MG63 (cell line): ENCODE measurements around the gene NRP2. TPM values are rescaled to one million over a fixed set of nuclear protein-coding genes. Genes with fewer than 3 reads are reported as not detected.

ENCODE experiments used
- DNase-seq: peaks from one replicate; pipeline ENCODE4 v3.0.0-alpha.2; 2020
- H3K27me3 ChIP-seq: fragments of 250-450 bp; sonication (Bioruptor Pico); 2 replicates; pipeline ENCODE4 v1.5.1; 2020; ENCODE audit warnings: mild to moderate bottlenecking, moderate library complexity
- H3K36me3 ChIP-seq: fragments of 250-450 bp; sonication (Bioruptor Pico); 2 replicates; pipeline ENCODE4 v1.5.1; 2020; ENCODE audit warnings: mild to moderate bottlenecking, moderate library complexity
- H3K4me3 ChIP-seq: fragments of 250-450 bp; sonication (Bioruptor Pico); 2 replicates; pipeline ENCODE4 v1.5.1; 2020; ENCODE audit warnings: mild to moderate bottlenecking, moderate library complexity
- H3K9me3 ChIP-seq: fragments of 250-450 bp; sonication (Bioruptor Pico); 2 replicates; pipeline ENCODE4 v1.5.1; 2020; ENCODE audit warnings: mild to moderate bottlenecking, moderate library complexity
- total RNA-seq: library from RNA; depleted of rRNA; stranded (reverse); fragments of >200 nt; shearing (Covaris generic); gene quantifications from 2 replicates; pipeline ENCODE4 v1.2.3, GENCODE V29; 2014; ENCODE audit warnings: low replicate concordance

The NRP2 gene
- total RNA-seq, 1 experiment from 2014 or later, result 3.5 TPM

DNA sequence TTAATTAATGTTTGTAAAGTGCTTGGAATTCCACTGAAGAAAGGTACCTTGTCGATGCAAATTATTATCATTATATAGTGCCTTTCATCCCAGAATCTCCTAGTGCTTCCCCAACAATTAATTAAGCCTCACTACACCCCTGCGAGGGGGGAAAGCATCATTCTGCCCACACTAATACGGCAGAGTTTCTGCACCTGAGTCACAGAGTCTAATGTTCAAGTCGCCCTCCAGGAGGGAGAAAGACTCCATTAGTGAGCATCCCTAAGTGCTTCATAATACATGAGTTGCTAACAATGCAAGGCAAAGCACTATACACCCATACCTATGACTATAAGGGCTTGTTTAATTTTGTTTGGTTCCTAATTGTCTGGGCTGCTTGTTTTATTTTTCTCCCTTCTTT, 25.4 kb upstream of the NRP2 start:
- no peak for DNase-seq
- no peaks in the 10 kb centered on the region for H3K9me3 ChIP-seq
- no peaks in the 10 kb centered on the region for H3K36me3 ChIP-seq
- no peaks in the 10 kb centered on the region for H3K27me3 ChIP-seq
- H3K4me3 ChIP-seq, result no peak overlapping the region

DNA sequence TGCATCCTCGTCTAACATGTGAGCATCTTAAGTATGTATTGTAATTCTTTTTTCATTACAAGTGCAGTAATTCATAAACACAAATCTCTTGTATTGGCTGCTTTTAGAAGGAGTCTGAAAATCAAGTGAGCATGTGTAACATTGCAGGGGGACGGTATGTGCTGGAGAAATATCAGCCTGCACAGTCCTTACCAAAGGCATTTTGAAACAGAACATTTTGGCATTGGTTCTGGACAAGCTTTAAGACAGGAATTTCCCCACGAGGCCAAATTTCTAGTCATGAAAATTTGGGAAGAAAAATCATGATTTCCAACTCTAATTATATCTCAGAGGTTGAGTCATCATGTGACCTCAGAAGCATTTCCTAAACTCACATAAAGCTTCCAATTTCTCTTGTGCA, 24.7 kb upstream of the NRP2 start:
- no peak overlapping the region for H3K4me3 ChIP-seq
- H3K9me3 ChIP-seq, result no peaks in the 10 kb centered on the region
- no peaks in the 10 kb centered on the region for H3K27me3 ChIP-seq
- DNase-seq, result peak; percentile 27
- no peaks in the 10 kb centered on the region for H3K36me3 ChIP-seq

DNA sequence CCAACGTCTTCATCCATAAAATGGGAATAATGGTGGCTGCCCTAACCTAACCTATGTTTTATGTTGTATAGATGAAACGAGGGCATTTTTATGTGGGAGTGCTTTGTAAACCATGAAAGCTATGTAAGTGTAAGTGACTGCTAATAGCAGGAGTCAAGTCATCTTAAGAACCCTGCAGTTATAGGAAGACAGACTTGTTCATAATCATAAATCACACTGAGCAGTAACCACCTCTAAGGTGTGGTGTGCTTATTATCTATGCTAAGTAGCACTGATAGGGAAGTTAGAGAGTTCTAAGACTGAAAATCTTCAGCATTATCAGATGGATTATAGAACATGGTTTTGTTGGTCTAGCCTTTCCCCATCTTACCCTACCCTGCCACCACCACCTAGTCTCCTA, 24.2 kb upstream of the NRP2 start:
- Histone ChIP-seq H3K27me3 (no peaks in the 10 kb centered on the region), H3K9me3 (no peaks in the 10 kb centered on the region), H3K4me3 (no peak overlapping the region), H3K36me3 (no peaks in the 10 kb centered on the region)
- no peak for DNase-seq

GRCh38 chr2:205658572-205658971, 23.7 kb upstream of the NRP2 start:
- no peaks in the 10 kb centered on the region for H3K9me3 ChIP-seq
- H3K36me3 ChIP-seq, result no peaks in the 10 kb centered on the region
- no peak for DNase-seq
- no peak overlapping the region for H3K4me3 ChIP-seq
- H3K27me3 ChIP-seq, result no peaks in the 10 kb centered on the region

DNA sequence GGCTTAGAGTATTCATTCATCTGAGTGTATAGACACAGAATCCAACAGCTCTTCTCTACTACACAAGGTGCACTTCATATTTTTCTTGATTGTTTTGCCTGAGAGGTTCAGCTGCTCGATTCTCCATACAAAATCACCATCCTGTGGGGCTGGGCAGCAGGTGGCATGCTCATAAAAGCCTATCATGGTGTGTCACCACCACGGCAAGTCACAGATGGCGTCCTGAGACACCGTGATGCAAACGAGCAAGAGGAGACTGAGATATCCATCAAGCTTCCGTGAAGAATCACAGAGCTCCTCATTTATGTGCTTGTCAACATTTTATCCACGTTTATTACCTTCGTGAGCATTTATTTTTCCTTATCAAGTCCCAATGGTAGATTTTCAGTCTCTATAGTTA, 22.4 kb upstream of the NRP2 start:
- H3K36me3 ChIP-seq, result no peaks in the 10 kb centered on the region
- no peak for DNase-seq
- H3K9me3 ChIP-seq, result no peaks in the 10 kb centered on the region
- H3K4me3 ChIP-seq, result no peak overlapping the region
- H3K27me3 ChIP-seq, result no peaks in the 10 kb centered on the region

DNA sequence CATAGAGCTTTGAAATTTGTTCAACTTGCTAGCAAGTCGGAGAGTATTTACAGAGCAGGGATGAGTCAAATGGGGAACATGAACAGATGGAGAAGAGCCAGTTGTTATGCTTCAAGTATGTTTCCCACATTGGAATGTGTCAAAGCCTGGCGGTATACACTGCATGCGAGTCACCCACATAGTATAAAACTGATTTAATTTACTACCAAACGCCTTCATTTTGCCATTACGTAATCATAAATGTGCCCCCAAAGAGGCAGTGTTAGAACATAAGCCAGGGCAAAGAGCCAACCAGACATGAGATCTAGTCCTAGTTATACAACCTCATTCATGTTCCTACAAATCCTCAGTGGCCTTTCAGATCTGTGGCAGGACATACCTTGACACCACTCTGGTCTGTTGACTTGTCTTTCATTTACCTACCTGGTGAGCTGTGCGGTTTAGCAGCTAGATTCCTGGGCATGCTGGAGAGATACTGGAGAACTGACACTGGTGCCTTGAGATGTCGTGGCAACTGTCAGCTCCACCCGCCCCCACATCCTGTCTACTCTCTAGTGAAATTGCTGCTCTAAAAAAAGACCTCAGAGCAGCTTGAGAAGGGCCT, 21.7 kb upstream of the NRP2 start:
- Histone ChIP-seq H3K4me3 (no peak overlapping the region), H3K9me3 (no peaks in the 10 kb centered on the region), H3K36me3 (no peaks in the 10 kb centered on the region), H3K27me3 (no peaks in the 10 kb centered on the region)
- DNase-seq, result peak; percentile 74

- H3K4me3 ChIP-seq, result no peak overlapping the region
- no peak for DNase-seq
- no peaks in the 10 kb centered on the region for H3K27me3 ChIP-seq
- H3K36me3 ChIP-seq, result no peaks in the 10 kb centered on the region
- no peaks in the 10 kb centered on the region for H3K9me3 ChIP-seq
Measured at GRCh38 chr2:205661281-205661680, 21.0 kb upstream of the NRP2 start.

GRCh38 chr2:205662206-205662965, 19.9 kb upstream of the NRP2 start:
- Histone ChIP-seq H3K4me3 (no peak overlapping the region), H3K27me3 (no peaks in the 10 kb centered on the region), H3K36me3 (no peaks in the 10 kb centered on the region), H3K9me3 (no peaks in the 10 kb centered on the region)
- DNase-seq, result no peak

- H3K36me3 ChIP-seq, result no peaks in the 10 kb centered on the region
- no peak overlapping the region for H3K4me3 ChIP-seq
- no peak for DNase-seq
- H3K9me3 ChIP-seq, result no peaks in the 10 kb centered on the region
- no peaks in the 10 kb centered on the region for H3K27me3 ChIP-seq
Measured at GRCh38 chr2:205665791-205666190, 16.5 kb upstream of the NRP2 start.

DNA sequence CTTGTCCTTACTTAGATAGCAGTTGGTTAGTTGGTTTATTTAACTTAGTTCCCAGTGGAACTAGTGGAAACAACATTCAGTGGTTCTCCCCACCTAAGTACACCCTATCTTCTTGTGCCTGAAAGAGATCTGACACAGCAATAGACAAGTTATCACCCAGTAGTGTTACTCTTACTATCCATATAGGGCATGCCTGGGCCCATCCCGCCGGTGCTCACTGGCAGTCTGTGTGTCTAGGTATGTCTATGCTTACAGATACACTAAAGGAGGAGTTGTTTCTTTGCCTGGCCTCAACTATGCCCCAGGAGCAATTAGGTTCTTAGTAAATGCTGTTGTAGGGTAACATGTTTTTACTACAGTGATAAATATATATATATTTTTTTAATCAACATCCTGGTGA, 12.0 kb upstream of the NRP2 start:
- no peak for DNase-seq
- Histone ChIP-seq H3K36me3 (no peaks in the 10 kb centered on the region), H3K27me3 (no peaks in the 10 kb centered on the region), H3K4me3 (no peak overlapping the region), H3K9me3 (no peaks in the 10 kb centered on the region)

DNA sequence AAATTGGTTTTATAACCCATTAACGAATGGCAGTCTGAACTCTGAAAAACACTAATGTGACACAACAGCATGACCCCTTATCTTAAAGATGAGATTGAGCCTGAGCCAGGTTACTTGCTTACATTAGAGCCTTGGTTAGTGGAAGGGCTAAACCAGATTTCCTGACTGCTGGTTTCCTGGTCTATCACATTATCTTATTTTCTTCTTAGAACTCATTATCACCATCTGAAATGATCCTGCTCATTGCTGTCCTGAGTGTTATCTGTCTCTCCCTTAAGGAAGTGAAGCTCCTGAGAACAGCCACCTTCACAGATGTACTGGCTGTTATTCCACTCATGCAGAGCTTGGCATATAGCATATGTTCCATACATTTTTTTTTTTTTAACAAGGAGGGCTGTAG, 9.0 kb upstream of the NRP2 start:
- Histone ChIP-seq H3K36me3 (no peaks in the 10 kb centered on the region), H3K27me3 (no peaks in the 10 kb centered on the region), H3K4me3 (no peak overlapping the region), H3K9me3 (no peaks in the 10 kb centered on the region)
- DNase-seq, result no peak

GRCh38 chr2:205675861-205676516, 6.3 kb upstream of the NRP2 start:
- Histone ChIP-seq H3K4me3 (no peak overlapping the region), H3K27me3 (no peaks in the 10 kb centered on the region), H3K9me3 (no peaks in the 10 kb centered on the region), H3K36me3 (no peaks in the 10 kb centered on the region)
- DNase-seq, result no peak

DNA sequence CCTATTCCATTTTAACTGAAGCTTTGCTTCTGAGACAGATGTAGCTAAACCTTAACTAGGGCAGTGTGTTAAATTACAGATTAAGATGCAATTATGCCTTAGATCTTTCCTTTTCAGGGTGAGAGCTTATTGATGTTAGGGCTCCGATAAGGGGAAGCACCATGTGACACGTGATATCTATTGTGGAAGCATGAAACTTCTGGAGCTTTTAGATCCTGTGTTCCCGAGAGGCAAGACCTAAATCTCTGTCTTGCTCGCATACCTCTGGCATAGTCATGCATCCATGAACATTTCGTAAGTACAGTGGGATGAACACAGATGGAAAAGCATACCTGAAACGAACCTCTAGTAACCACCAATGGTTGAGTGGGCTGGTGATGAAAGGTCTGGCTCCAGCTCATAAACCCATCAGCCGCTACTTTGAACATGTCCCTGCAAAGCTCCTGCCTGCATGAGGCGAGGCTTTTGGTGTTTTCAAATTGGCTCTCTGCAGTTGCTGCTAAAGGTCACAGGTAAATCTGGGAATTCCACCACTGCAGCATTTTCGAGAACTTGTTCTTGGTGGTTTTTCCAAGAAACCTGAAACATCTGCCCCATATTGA, 3.7 kb upstream of the NRP2 start:
- H3K27me3 ChIP-seq, result no peaks in the 10 kb centered on the region
- H3K9me3 ChIP-seq, result no peaks in the 10 kb centered on the region
- no peaks in the 10 kb centered on the region for H3K36me3 ChIP-seq
- no peak overlapping the region for H3K4me3 ChIP-seq
- no peak for DNase-seq

DNA sequence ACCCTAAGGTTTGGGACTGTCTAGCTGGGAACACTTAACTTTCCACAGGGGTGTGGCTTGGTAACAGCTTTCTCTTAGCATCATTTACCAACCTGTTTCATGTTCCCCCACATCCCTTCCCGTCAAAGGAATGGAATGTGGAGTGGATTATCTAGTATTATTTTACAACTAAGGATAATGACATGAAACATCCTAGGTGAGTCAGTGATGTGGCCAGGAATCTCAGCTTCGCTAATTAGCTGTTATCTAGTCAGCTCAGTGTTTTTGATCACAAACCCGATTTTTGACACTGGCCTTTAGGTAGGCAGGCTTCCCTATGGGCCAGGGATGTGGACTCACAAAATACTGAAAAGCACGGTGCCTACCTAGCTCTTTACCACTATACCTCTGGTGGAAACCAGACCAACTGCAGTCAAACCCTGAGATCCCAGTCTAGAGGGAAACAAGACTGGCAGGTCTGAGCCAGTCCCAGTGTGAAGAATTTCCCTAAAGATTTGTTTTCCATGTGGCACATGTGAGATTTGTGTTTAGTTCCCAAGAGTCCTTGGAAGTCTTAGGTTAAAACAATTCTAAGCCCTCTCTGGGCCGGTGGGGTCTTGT, 2.8 kb upstream of the NRP2 start:
- no peak for DNase-seq
- Histone ChIP-seq H3K9me3 (no peaks in the 10 kb centered on the region), H3K4me3 (no peak overlapping the region), H3K27me3 (no peaks in the 10 kb centered on the region; the same call in 1 of the 2 replicates), H3K36me3 (no peaks in the 10 kb centered on the region)

DNA sequence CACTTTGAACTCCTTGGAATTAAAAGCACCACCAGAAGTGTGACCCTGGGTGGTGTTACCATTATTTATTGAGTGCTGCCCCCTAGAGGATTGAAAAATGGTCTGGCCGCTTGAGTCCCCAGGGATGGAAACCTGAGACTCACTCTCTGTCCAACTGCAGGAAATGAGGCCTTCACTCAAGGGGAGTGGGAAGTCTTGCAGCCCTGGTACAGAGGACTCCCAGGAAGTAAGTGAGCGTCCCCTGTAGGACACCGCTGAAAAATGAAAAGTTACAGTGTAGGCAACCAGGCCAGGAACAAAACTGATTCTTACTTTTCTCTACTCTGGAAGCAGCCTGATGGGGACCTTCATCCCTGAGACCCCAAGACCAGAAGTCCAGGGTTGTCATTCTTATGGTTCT, 2.2 kb upstream of the NRP2 start:
- Histone ChIP-seq H3K9me3 (no peaks in the 10 kb centered on the region), H3K36me3 (no peaks in the 10 kb centered on the region), H3K27me3 (peaks cover 3% of the 10 kb centered on the region; the same call in 1 of the 2 replicates), H3K4me3 (no peak overlapping the region)
- DNase-seq, result peak; percentile 80

DNA sequence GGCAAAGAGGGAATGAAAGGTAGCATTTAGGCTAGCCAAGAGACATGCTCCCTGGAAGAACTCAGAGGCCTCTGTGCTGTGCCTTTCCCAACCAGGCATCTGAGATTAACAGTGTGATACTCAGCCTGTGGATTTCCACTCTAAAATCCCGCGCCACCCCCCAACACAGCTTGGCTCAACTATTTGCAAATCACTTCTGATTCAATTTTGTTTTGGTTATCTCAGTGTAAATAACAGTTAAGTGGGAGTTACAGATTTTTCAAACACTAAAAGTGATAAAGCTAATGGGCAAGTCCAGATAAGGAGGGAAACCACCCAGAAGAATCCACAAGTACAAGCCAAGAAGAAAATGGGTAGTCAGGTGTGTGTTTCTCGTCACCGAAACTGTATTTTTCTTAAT, 1.4 kb upstream of the NRP2 start:
- H3K27me3 ChIP-seq, result peaks cover 3% of the 10 kb centered on the region; the same call in 1 of the 2 replicates
- no peak for DNase-seq
- no peaks in the 10 kb centered on the region for H3K9me3 ChIP-seq
- H3K36me3 ChIP-seq, result no peaks in the 10 kb centered on the region
- H3K4me3 ChIP-seq, result no peak overlapping the region
